RCC 7860 (cell line): ENCODE measurements around the gene PLEKHG4.

Experiments used
- DNase-seq: peaks from one replicate; pipeline ENCODE4 v3.0.0-alpha.2; 2015; ENCODE audit warnings: low spot score
- FAIRE-seq: peaks from 2 replicates; lab custom pipeline; 2012; peaks lifted over from hg19 to GRCh38; lab: Jason Lieb, UNC

Gene PLEKHG4

DNA sequence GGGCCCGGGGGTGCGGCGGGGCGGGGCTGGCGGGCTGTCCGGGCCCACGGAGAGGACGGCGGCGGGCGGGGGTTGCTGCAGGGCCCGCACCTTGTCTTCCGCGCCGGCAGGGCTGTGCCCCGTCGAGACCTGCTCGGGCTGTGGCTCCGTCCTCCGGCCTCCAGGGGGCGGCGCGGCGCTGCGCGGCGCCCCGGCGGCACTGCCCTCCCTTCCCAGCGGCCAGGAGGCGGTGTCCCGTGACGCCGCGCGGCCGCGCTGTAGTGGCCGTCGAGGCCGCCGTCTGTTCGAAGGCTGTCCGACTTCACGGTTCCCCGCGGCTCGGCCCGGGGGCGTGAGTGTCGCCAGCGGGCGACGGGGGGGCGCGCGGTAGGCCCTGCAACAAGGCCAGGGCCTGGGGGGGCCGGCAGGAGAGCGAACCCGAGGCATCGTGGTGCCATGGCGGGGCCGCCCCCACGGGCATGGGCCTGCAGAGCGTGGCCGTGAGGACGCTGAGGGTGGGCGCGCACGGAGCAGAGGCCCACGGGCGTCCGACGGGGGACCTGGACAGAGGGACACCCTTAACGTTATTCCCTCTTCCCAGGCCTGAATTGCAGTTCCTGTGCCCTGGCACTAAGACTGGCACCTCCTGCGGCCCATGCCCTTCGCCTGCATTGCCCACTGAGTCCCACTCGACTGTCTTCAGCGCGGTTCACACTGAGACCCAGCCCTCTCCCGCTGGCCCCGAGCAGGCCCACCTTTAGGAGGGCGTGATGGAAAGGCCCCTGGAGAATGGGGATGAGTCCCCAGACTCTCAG lies at the start of gene PLEKHG4:
Gene PLEKHG4, plus strand, starts transcription at position 237 of the 794 bp plus-strand sequence. Its CDS starts 513 bp downstream, at position 750.
- DNase-seq (peak; percentile 70), FAIRE-seq (no peak)

DNA sequence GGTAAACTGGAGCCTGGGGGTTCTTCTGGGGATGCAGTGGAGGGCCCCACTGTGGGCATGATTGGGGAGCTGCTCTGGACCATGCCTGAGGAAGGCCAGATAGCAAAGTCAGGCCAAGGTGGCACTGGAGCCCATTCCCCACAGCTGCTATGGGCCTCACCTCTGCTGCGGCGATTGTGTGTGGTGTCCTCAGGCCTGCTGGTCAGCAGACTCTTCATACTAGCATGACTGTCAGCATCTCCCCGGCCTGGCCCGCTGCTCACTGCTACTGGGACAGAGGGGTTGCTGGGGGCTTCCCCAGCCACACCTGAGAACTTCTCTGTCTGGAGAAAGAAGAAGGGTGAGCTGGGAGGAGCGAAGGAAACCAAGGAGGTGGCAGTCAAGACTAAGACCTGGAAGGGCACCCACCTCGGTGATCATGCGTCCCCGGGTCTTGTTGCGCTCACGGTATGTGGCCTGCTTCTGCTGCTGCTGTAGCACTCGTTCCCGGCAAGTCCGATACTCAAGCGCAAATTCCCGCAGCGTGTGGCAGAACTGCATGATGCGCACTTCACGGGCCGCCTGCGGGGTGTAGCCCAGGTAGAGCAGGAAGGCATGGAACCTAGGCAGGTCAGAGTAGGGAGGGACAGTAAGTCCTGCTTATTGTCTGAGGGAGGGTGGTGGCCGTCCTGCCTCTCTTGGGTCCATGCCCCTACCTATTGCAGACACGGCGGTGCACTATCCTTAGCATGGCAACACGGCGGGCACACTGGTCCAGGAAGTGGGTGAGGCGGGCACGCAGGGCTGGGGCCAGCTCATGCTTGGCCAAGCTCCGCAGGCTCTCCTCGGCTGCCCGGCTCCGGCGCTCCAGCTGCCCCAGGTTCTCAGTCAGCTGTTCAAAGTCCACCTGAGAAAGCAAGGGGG lies 49.2 kb upstream of the PLEKHG4 start:
- FAIRE-seq (no peak), DNase-seq (no peak)

GRCh38 chr16:67230809-67231660 lies 48.3 kb upstream of the PLEKHG4 start:
- no peak for DNase-seq
- FAIRE-seq = no peak

DNA sequence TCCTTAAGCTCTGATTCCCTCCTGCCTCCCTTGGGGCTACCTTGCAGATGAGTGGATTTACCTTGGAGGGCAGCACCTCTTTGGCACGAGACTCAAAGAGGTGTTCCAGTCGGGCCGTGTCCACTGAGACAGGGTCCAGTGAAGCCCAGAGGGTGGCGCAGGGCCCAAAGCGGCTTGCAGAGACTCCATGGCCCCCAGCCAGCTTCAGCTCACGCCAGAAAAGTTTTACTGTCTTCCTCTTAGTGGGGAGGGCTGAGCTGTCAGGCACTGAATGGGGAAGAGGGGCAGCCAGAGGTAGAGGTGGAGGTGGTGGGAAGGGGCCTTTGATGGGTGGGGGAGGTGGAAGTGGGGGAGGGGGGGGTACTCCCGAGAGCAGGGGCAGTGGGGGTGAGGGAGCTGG lies 45.7 kb upstream of the PLEKHG4 start:
- DNase-seq (no peak), FAIRE-seq (no peak)

DNA sequence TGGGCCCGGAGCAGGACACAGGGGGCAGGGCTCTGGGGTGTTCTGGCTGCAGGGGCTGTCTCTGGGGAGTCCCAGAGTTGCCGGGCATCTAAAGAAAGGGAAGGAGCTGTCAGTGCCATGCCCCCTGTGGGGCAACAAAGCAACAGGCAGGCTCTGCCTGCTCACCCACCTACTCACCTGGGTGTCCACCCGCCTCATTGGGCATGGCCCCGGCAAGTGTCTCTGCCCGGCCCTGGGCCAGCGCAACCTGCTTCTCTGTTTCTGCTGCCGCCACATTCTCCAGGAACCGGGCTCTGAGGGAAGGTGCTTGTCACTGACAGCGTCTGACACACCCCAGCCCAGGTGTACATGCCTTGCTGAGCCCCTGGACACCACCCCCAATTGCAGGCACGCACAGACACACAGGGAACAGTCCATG lies 45.1 kb upstream of the PLEKHG4 start:
- DNase-seq = no peak
- no peak for FAIRE-seq

DNA sequence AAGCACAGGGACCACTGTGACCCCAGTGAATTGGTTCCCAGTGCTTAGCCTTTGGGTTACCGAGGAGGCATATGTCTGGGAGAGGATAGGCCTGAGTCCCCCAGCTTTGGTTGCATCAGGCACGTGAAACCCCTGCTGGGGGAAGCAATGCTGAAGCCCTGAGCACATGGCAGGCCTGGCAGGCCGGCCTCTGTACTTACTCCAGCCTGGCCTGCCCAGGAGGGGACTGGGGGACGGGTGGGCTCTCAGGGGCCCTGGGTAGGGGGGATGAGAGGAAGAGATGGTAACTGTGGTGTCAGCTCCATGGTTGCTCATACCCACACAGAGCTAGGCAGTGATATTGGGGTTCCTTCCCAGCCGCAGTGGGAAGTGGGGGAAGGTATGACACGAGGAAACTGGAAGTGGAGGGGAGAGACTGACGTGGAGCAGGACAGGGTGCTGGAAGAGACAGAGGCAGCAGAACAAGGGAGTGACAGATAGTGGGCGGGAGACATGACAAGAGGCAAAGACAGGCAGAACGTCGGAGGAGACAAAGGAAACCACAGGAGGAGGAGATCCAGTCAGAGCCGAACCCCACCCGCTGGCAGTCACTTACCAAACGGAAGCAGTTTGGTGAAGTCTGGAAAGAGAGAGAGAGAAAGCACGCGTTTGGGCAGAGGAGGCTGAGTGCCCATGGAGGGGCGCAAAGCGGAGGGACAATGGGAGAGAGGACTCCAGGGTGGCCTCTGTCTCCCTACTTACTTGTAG lies 43.3 kb upstream of the PLEKHG4 start:
- FAIRE-seq (no peak), DNase-seq (no peak)

- FAIRE-seq = no peak
- DNase-seq = peak; percentile 17
These were observed 42.6 kb upstream of the PLEKHG4 start for GRCh38 chr16:67236563-67237395.

DNA sequence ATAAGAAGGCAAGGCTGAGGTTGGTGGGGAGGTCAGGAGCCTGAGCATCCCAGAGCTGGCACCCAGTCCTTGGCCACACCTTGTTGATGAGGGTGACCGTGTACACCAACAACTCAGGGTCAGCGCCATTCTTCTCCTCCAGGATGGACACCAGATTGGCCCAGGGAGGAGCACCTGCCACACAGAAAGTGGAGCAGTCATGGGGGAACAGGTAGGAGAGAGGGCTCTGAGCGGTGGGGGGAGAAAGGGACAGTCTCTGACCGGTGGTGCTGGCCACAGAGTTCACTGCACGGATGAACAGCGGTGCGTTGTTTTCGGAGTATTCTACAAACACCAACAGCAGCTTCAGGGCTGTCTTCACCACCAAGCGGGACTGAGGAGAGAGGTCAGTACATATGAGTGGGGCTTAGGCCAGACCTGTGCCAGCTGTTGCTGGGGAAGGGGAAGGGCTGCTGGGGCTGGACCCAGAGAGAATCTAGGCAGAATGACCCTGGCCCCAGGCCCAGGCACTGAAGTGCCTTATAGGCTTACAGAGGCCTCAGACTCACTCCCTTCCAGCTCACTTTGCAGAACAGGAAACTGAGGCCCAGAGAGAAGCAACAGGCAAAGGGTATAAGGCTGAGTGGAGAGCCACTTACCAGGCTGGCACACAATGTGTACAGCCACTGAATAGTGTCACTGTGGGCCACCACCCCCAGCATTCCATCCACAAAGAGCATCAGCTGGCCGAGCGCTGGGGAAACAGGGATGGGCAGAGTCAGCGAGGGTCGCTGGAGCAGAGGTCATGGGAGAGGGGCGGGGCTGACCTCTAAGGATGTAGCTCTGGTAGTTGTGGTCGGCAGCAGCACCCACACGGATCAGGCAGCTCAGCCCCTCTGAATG lies 41.7 kb upstream of the PLEKHG4 start:
- DNase-seq (no peak), FAIRE-seq (no peak)

DNA sequence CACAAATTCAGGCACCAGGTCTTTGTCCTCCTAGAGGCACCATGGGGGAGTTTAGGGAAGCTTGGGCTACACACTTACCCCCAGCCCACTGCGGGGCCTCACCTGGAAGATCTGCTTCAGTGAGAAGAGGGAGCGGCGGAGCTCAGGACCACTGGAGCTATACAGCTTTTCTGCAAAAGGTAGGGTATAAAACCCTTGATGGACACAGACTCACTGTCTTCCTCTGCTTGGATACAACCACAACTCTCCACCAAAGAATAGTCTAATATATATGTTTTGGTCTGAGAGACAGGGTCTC lies 41.1 kb upstream of the PLEKHG4 start:
- no peak for DNase-seq
- FAIRE-seq = no peak

- no peak for FAIRE-seq
- no peak for DNase-seq
These were observed 40.4 kb upstream of the PLEKHG4 start for GRCh38 chr16:67238806-67239470.

- DNase-seq (peak; percentile 65), FAIRE-seq (no peak)
These were observed 38.8 kb upstream of the PLEKHG4 start for GRCh38 chr16:67240506-67240905.

DNA sequence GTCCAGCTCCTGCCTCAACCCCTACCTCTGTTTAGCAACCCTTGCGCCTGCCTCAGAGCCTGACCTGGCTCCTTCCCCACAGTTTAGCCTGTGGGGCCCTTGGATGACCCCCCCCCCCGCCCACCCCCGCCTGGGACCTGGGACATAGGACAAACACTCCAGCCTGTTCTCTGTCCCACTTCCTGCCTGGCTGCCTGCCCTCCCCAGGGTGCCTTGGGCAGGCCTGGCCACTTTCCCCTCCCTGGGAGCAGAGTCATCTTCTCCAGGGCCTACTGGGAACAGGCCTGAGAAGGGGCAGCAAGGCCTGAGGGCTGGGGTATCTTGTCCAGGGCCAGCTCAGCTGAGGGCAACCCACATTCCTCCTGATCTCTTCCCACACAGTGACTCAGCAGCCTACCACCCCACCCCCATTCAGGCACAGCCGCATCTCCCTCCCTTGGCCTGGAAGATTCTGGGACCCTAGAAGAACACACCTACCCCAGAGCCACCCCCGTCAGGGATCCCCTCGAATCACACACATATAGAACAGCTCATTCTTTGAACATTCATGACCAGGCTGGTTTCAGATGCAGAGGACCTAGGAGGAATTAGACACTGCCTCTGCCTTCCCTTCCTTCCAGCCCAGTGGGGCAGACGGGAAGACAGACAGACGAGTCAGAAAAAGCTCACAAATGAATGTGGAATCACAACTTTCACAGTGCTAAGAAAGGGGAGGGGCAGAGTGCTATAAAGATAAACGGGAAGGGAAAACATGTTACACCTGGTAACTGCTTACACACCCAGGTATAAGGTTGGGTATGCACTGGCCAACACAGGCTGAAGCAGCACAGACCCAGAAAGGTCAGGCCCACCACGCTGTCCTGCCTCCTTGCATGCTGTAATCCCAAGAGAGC lies 38.1 kb upstream of the PLEKHG4 start:
- DNase-seq (peak; percentile 96), FAIRE-seq (peak; percentile 66)

GRCh38 chr16:67242138-67242730 lies 37.1 kb upstream of the PLEKHG4 start:
- DNase-seq = no peak
- FAIRE-seq = no peak

DNA sequence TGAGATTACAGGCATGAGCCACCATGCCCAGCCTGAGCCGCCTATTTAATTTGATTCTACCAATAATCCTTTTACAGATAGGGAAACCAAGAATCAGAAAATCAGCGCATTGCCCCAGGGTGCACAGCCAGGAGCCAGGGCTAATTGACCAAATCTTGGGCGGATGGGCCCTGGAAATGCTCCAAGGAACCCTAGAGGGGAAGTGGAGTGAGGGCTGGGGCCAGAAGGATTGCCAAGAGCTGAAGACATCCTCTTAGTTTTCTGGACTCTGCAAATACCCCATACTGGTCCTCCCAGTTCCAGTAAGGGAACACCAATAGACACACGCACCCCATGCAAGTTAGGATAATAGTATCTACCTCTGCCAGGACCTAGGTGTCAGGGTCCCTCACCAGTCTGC lies 35.9 kb upstream of the PLEKHG4 start:
- DNase-seq = no peak
- no peak for FAIRE-seq

DNA sequence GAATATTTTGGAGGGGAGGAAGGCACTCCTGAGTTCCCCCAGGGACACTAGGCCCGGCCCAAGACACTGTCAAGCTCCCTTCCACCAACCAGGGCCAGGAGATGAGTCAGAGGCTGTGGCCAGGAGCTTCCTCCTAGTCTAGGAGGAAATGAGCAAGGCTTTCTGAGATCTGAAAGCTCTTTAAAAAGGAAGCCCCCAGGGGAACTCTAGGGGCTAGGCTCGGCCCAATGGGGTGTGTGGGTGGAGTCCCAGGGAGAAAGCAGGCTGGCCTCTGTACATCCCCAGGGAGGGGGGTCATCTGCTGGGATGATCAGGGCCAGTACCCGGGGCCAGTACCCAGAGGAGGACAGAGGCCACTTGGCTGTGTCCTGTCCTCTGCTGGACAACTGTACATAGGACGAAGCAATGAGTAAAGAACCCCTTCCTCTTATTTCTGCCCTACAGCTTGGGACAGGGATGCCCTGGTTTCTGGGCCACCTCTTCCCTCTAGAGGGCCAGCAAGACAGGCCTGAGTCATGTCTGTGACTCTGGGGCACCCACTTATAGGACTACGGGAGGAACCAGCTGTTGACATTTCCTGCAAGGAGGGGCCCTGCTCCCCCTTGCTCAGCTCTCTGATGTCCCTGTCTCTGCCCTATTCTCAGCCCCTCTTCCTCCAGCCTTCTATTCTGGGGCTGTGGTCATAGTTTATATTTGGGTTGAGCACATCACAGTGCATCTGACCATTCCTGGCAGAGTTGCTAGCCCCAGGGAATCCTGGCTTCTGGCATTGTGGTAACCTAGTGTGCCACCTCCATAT lies 34.7 kb upstream of the PLEKHG4 start:
- peak; percentile 78 for DNase-seq

DNA sequence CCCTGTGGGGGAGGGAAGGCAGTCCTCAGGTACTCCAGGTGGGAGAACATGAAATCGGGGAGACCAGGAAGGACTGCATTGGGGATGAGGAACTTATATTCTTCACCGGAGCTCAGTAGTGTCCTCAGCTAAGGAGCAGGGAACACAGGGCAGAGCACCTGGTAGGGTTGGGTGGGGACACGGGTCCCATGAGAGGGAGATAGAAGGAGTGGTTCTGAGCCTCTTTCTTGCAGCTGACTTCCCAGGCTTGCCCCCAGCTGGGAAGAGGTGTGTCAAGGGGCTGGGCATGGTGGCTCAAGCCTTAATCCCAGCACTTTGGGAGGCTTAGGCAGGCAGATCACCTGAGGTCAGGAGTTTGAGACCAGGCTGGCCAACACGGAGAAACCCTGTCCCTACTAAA lies 34.1 kb upstream of the PLEKHG4 start:
- DNase-seq (no peak), FAIRE-seq (no peak)

More for the DNA sequence above, 34.7 kb upstream of the PLEKHG4 start:
- FAIRE-seq = peak; percentile 65
